ENCODE data around the gene SLC23A2.
"Not testable (repeated sequence)": the region's sequence is repeated elsewhere in the genome, so short reads cannot be mapped to it uniquely, and the experiment has no call there.

Gene SLC23A2

DNA sequence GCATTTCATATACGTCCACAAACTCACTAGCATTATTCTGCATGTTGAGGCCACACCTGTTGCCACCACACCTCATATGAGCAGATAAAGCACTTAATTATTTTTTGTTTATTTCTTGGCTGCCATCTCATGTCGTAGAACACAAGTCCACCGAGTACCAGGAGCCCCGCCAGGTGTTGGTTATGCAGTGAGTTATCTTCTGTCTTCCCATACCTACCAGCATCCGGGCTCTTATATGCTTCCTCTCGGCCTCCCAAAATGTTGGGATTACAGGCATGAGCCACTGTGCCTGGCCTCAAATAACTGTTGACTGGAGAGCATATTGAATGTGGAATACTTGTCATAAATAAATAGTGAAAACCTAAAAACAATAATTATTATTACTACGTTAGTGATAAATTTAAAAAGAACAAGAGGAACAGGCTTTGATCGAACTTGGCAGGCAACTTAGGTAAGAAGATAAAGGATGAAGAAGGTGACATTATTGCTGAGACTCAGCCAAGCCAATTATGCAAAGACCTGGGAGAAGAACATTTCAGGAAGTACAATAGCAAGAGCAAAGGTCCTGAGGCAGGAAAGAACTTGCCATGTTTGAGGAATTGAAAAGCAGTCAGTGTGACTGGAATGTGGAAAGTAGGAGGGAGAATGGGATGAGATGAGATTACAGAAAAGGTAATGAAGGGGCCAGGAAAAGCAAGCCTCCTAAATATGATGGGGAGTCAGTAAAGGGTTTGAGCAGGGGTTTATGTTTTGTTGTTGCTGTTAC, 12.6 kb upstream of the SLC23A2 start:
- Histone ChIP-seq H3K9me3 (ENCODE audit: control insufficient read depth, insufficient read depth, low read length) (no peaks in the 10 kb centered on the region), H3K27me3 (ENCODE audit: control insufficient read depth, low read length) (no peaks in the 10 kb centered on the region; the same call in 1 of the 2 replicates), H3K36me3 (ENCODE audit: control insufficient read depth, low read length) (no peaks in the 10 kb centered on the region), H3K4me3 (ENCODE audit: low read length) (no peak overlapping the region), H3K4me1 (ENCODE audit: control insufficient read depth, low read length) (peaks cover 28% of the 10 kb centered on the region), H3F3A (ENCODE audit: control insufficient read depth, insufficient read depth) (no peaks in the 10 kb centered on the region), H3K27ac (ENCODE audit: low read depth, low read length) (no peak overlapping the region), H3K4me2 (ENCODE audit: low read length) (no peak overlapping the region), H3K9me2 (replicated peaks; ENCODE audit: control insufficient read depth, low read length) (no peaks in the 10 kb centered on the region), H4K20me1 (ENCODE audit: control insufficient read depth, insufficient read depth, low read depth, low read length) (no peaks in the 10 kb centered on the region), H3K79me2 (ENCODE audit: control insufficient read depth, low read length) (no peaks in the 10 kb centered on the region)
- TF ChIP-seq EZH2phosphoT487 (IDR thresholded peaks at IDR 0.05; ENCODE audit: borderline replicate concordance, low read length) = no peak
- TF ChIP-seq, protein P1, sequence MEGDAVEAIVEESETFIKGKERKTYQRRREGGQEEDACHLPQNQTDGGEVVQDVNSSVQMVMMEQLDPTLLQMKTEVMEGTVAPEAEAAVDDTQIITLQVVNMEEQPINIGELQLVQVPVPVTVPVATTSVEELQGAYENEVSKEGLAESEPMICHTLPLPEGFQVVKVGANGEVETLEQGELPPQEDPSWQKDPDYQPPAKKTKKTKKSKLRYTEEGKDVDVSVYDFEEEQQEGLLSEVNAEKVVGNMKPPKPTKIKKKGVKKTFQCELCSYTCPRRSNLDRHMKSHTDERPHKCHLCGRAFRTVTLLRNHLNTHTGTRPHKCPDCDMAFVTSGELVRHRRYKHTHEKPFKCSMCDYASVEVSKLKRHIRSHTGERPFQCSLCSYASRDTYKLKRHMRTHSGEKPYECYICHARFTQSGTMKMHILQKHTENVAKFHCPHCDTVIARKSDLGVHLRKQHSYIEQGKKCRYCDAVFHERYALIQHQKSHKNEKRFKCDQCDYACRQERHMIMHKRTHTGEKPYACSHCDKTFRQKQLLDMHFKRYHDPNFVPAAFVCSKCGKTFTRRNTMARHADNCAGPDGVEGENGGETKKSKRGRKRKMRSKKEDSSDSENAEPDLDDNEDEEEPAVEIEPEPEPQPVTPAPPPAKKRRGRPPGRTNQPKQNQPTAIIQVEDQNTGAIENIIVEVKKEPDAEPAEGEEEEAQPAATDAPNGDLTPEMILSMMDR (IDR thresholded peaks at IDR 0.05; ENCODE audit: low read depth, low read length, poor library complexity, severe bottlenecking) = no peak

DNA sequence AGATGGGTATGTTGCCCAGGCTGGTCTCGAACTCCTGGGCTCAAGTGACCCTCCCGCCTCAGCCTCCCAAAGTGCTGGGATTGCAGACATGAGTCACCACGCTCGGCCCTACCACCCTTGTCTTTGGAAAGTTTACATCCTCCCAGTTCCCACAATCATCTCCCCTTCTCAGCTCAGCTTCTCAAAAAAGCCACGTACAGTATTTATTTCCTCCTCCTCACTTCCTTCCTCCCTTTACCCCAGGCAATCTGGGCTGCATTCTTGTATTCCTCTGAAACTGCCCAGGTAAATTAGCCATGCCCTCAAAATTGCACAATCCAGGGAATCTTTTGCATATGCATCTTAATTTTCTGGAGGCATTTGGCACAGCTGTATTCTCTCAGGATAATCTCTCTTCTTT, 7.4 kb upstream of the SLC23A2 start:
- H3F3A ChIP-seq (ENCODE audit: control insufficient read depth, insufficient read depth) = no peaks in the 10 kb centered on the region
- TF ChIP-seq EZH2phosphoT487 (IDR thresholded peaks at IDR 0.05; ENCODE audit: borderline replicate concordance, low read length) = no peak
- TF ChIP-seq, protein P1 (IDR thresholded peaks at IDR 0.05; ENCODE audit: low read depth, low read length, poor library complexity, severe bottlenecking) = no peak
- no peak overlapping the region for H3K27ac ChIP-seq (ENCODE audit: low read depth, low read length)
- H3K36me3 ChIP-seq (ENCODE audit: control insufficient read depth, low read length) = no peaks in the 10 kb centered on the region
- H3K9me3 ChIP-seq (ENCODE audit: control insufficient read depth, insufficient read depth, low read length) = no peaks in the 10 kb centered on the region
- peak overlapping the region; percentile 35; the same call in 1 of the 2 replicates for H3K4me3 ChIP-seq (ENCODE audit: low read length)
- no peaks in the 10 kb centered on the region for H4K20me1 ChIP-seq (ENCODE audit: control insufficient read depth, insufficient read depth, low read depth, low read length)
- peak overlapping the region; percentile 54 for H3K4me2 ChIP-seq (ENCODE audit: low read length)
- no peaks in the 10 kb centered on the region for H3K79me2 ChIP-seq (ENCODE audit: control insufficient read depth, low read length)
- peaks cover 42% of the 10 kb centered on the region for H3K4me1 ChIP-seq (ENCODE audit: control insufficient read depth, low read length)
- no peaks in the 10 kb centered on the region for H3K9me2 ChIP-seq (replicated peaks; ENCODE audit: control insufficient read depth, low read length)
- no peaks in the 10 kb centered on the region; the same call in 1 of the 2 replicates for H3K27me3 ChIP-seq (ENCODE audit: control insufficient read depth, low read length)

DNA sequence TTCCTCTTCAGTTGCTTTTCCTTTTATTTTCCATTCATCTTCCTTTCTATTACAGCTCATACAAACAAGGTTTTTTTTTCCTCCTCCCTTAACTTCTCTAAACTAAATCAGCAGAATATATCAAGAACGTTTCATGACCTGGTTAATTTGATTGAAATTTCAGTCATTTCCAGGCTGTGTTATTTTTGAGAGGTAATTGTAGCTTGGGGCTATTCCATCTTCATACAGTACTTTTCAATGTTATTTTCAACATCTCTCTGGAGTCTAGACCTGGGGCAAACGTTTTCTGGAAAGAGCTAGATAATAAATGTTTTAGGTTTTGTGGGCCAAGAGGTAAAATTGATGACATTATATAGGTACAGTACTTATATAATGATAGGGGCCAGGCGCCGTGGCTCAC, 4.0 kb upstream of the SLC23A2 start:
- Histone ChIP-seq H3K4me2 (ENCODE audit: low read length) (no peak overlapping the region), H3K9me2 (replicated peaks; ENCODE audit: control insufficient read depth, low read length) (no peaks in the 10 kb centered on the region), H3K9me3 (ENCODE audit: control insufficient read depth, insufficient read depth, low read length) (no peaks in the 10 kb centered on the region), H3K36me3 (ENCODE audit: control insufficient read depth, low read length) (peaks cover 3% of the 10 kb centered on the region; the same call in 1 of the 2 replicates), H3K4me3 (ENCODE audit: low read length) (no peak overlapping the region), H3K27me3 (ENCODE audit: control insufficient read depth, low read length) (no peaks in the 10 kb centered on the region), H3K27ac (ENCODE audit: low read depth, low read length) (no peak overlapping the region), H3K4me1 (ENCODE audit: control insufficient read depth, low read length) (peaks cover 36% of the 10 kb centered on the region), H3K79me2 (ENCODE audit: control insufficient read depth, low read length) (peaks cover 7% of the 10 kb centered on the region), H3F3A (ENCODE audit: control insufficient read depth, insufficient read depth) (peaks cover 9% of the 10 kb centered on the region), H4K20me1 (ENCODE audit: control insufficient read depth, insufficient read depth, low read depth, low read length) (0 out of 2 replicates have a peak, but pooled peaks cover 3% of the 10 kb centered on the region)
- TF ChIP-seq, protein P1 (IDR thresholded peaks at IDR 0.05; ENCODE audit: low read depth, low read length, poor library complexity, severe bottlenecking) = no peak
- no peak for TF ChIP-seq EZH2phosphoT487 (IDR thresholded peaks at IDR 0.05; ENCODE audit: borderline replicate concordance, low read length)

DNA sequence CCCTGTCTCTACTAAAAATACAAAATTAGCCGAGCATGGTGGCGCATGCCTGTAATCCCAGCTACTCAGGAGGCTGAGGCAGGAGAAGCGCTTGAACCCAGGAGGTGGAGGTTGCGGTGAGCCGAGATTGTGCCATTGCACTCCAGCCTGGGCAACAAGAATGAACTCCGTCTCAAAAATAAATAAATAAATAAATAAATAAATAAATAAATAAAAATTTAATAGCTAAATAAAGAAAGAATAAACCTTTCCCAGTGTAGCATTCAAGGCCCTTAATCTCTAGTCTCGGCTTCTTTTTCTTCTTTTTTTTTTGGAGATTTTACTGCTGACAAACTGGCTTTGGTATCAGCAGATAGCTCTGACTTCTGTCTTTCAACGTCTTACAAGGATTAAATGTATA, 3.5 kb upstream of the SLC23A2 start:
- H3F3A ChIP-seq (ENCODE audit: control insufficient read depth, insufficient read depth); H3K4me3 ChIP-seq (ENCODE audit: low read length); H3K27me3 ChIP-seq (ENCODE audit: control insufficient read depth, low read length); H3K36me3 ChIP-seq (ENCODE audit: control insufficient read depth, low read length); H4K20me1 ChIP-seq (ENCODE audit: control insufficient read depth, insufficient read depth, low read depth, low read length); H3K9me3 ChIP-seq (ENCODE audit: control insufficient read depth, insufficient read depth, low read length); H3K9me2 ChIP-seq (replicated peaks; ENCODE audit: control insufficient read depth, low read length); H3K27ac ChIP-seq (ENCODE audit: low read depth, low read length); H3K4me2 ChIP-seq (ENCODE audit: low read length): not testable (repeated sequence)
- peaks cover 38% of the 10 kb centered on the region for H3K4me1 ChIP-seq (ENCODE audit: control insufficient read depth, low read length)
- H3K79me2 ChIP-seq (ENCODE audit: control insufficient read depth, low read length) = peaks cover 12% of the 10 kb centered on the region
